HG02610 (cell line): ENCODE measurements around the gene CTRB2.

Source experiments
- ATAC-seq: cut with Tn5 transposase; IDR thresholded peaks from one replicate; pipeline ENCODE4 v1.9.1; 2021; ENCODE audit warnings: mild to moderate bottlenecking, moderate library complexity; ENCODE audit not compliant: unreplicated experiment

The CTRB2 gene

DNA sequence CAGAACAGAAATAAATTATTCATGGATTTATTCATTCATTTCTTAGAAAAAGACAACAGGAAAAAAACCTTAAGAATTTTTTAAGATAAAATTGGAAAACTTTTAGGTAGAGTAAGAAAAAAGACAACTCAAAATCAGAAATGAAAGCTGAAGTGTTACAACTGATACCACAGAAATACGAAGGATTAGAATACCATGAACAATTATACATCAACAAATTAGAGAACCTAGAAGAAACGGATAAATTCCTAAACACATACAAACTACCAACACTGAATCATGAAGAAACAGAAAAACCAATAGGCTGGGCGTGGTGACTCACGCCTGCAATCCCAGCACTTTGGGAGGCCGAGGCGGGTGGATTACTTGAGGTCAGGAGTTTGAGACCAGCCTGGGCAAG lies 27.8 kb downstream of the CTRB2 start:
- no peak for ATAC-seq

DNA sequence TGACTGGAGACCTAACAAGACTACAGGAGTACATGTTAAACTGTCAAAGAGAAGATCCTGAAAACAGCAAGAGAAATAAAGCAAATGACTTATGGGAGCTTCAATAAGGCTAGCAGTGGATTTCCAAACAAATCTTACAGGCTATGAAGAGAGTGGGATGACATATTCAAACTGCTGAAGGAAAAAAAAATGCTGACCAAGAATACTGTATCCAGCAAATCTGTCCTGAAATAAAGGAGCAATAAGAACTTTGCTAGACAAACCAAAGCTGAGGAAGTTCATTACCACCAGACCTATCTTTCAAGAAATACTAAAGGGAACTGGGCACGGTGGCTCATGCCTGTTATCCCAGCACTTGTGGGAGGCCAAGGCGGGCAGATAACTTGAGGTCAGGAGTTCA lies 30.0 kb downstream of the CTRB2 start:
- ATAC-seq: no peak

DNA sequence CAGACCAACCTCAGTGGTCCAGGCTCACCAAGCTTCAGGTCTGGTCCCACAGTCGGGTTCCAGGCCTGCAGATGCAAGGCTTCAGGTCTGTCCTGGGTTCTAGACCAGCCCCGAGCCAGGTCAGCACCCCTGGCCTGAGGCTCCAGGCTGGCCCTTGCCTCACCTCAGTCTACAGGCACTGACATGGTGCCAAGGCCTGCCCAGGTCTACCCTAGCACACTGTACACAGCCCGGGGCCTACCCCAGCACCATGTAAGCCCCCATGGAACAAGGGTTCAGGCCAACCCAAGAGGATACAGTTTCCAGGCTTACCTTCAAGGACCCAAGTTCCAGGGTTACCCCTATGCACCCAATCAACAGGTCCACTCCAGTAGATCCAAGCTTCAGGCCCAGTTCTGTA lies 31.9 kb downstream of the CTRB2 start:
- ATAC-seq: no peak

DNA sequence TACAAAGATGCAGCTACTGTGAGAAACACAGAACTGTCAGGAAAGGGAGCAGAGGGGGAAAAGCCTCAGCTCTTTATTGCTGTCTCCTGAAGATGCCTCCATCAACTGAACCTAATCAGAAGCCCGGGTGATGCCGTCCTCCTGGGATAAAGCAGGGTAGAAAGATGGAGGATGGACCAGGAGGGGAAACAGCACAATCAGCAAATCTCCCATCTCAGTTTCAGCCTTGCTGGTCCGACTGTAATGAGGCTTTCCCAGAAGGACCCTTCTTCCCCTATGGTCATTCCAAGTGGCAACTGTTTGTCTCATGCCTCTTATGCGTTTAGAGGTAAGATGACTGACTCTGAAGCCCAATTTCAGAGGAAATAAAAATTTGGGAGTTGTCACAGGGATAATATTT lies 34.4 kb downstream of the CTRB2 start:
- ATAC-seq: no peak

DNA sequence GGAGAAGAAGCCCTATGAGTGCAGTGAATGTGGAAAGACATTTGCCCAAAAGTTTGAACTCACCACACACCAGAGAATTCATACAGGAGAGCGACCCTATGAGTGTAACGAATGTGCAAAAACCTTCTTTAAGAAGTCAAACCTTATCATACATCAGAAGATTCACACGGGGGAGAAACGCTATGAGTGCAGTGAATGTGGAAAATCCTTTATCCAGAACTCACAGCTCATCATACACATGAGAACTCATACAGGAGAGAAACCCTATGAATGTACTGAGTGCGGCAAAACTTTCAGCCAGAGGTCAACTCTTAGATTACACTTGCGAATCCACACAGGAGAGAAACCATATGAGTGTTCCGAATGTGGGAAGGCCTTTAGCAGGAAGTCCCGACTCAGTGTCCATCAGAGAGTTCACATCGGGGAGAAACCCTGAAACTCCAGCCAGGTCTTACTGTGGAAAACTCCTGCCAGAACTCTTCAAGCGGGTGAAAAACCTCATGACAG lies 37.0 kb downstream of the CTRB2 start:
- ATAC-seq: no peak

DNA sequence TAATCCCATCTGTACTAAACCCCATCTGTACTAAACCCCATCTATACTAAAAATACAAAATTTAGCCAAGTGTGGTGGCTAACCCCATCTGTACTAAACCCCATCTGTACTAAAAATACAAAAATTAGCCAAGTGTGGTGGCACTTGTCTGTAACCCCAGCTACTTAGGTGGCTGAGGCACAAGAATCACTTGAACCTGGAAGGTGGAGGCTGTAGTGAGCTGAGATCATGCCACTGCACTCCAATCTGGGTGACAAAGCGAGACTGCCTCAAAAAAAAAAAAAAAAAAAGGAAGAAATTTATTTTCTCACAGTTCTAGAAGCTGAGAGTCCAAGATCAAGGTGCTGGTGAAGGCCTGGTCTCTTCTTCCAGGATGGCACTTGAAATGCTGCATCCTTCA lies 46.6 kb downstream of the CTRB2 start:
- no peak for ATAC-seq
